H1 (cell line): ENCODE measurements around the gene ZNF700.

Source experiments
- MAFK ChIP-seq: IDR thresholded peaks from 2 replicates; pipeline ENCODE4 v1.6.1; 2012; ENCODE audit warnings: low read depth, mild to moderate bottlenecking, improper control_type of control experiment, low read length
- SIN3A ChIP-seq, 2 experiments: IDR thresholded peaks in 1 of 2; conservative IDR thresholded peaks in 1 of 2; 2 replicates each; pipeline ENCODE4 v1.6.1; 2011 to 2012; ENCODE audit warnings: low read length in 2 of 2, improper control_type of control experiment in 1 of 2, low read depth in 1 of 2, mild to moderate bottlenecking in 1 of 2
- TAF1 ChIP-seq: IDR thresholded peaks from 2 replicates; pipeline ENCODE4 v1.6.1; 2011; ENCODE audit warnings: mild to moderate bottlenecking, low read depth, low read length
- TF ChIP-seq, protein P1 (sequence below), 3 experiments: IDR thresholded peaks; 1 replicate in 2 of 3; 2 replicates in 1 of 3; pipeline versions ENCODE4 v1.5.1 to v1.6.1; 2011; ENCODE audit warnings: low read length in 3 of 3, mild to moderate bottlenecking in 3 of 3, inconsistent platforms in 2 of 3, low read depth in 1 of 3, moderate library complexity in 1 of 3; ENCODE audit not compliant: insufficient read depth in 1 of 3; ENCODE audit errors: control extremely low read depth in 1 of 3

DNA sequence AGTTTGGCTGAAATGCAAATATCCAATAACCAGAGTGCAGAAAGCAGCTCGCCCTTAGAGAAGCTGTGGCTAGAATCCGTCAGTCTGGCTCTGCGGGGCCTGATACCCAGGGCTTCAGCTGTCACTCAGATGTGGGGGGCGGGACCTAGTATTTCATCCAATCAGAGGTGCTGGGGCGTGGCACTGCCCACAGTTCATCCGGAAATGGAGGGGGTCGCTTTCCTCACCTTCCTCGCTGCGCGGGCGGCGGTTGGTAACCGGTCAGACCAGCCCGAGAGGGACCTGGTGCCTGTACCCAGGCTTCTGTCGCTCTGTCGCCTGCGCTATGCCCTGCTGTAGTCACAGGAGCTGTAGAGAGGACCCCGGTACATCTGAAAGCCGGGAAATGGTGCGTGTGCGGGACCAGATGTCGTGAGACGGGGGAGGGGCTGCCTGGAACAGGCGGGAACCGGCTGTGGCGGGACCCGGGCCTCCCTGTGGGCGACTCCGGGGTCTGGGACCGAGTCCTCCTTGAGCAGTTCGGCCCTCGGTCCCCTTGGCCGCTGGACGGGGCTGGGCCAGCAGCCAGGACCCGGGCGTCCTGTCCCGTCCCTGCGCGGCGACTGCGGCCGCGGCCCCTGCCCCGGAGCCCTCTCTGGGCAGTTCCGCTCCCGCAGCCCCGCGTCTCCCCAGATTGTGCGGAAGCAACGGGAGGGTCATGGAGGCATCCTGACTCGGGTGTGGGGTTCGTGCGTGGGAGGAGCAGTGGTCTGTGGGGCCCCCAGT is at the start of gene ZNF700:
- no peak for TF ChIP-seq MAFK
- TF ChIP-seq TAF1: peak; percentile 95
- no peak for TF ChIP-seq SIN3A (conservative IDR thresholded peaks at IDR 0.05 in 1 of 2, IDR thresholded peaks at IDR 0.05 in 1 of 2; ENCODE audit: low read depth in 1 of 2, low read length in 2 of 2)
- TF ChIP-seq, protein P1, sequence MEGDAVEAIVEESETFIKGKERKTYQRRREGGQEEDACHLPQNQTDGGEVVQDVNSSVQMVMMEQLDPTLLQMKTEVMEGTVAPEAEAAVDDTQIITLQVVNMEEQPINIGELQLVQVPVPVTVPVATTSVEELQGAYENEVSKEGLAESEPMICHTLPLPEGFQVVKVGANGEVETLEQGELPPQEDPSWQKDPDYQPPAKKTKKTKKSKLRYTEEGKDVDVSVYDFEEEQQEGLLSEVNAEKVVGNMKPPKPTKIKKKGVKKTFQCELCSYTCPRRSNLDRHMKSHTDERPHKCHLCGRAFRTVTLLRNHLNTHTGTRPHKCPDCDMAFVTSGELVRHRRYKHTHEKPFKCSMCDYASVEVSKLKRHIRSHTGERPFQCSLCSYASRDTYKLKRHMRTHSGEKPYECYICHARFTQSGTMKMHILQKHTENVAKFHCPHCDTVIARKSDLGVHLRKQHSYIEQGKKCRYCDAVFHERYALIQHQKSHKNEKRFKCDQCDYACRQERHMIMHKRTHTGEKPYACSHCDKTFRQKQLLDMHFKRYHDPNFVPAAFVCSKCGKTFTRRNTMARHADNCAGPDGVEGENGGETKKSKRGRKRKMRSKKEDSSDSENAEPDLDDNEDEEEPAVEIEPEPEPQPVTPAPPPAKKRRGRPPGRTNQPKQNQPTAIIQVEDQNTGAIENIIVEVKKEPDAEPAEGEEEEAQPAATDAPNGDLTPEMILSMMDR (IDR thresholded peaks at IDR 0.05; ENCODE audit: control extremely low read depth in 1 of 3, insufficient read depth in 1 of 3, low read depth in 1 of 3, low read length in 3 of 3): no peak
